Adrenal gland (tissue), 5 donors: ENCODE data around the gene TP53TG3D.
"Not testable (repeated sequence)": the region's sequence is repeated elsewhere in the genome, so short reads cannot be mapped to it uniquely, and the experiment has no call there.

Experiments used
- POLR2A ChIP-seq, 2 donors: fragments of 450-650 bp; IDR thresholded peaks; one replicate each; pipeline ENCODE4 v1.6.1; 2017; ENCODE audit warnings: antibody characterized with exemption in 2 of 2, mild to moderate bottlenecking in 2 of 2, moderate library complexity in 1 of 2
- TF ChIP-seq, protein P1 (sequence below), 6 experiments: fragments of 450-650 bp in 4 of 6; fragments of 200-600 bp in 2 of 6; sonication (generic) in 1 of 6; IDR thresholded peaks; 1 replicate in 5 of 6; 2 replicates in 1 of 6; pipeline versions ENCODE4 v1.5.1 to v1.8.0; 2016 to 2021; ENCODE audit warnings: antibody characterized with exemption in 6 of 6, mild to moderate bottlenecking in 2 of 6, moderate library complexity in 1 of 6
- donor health status: DM: no; HTN: no; CAD: no.

DNA sequence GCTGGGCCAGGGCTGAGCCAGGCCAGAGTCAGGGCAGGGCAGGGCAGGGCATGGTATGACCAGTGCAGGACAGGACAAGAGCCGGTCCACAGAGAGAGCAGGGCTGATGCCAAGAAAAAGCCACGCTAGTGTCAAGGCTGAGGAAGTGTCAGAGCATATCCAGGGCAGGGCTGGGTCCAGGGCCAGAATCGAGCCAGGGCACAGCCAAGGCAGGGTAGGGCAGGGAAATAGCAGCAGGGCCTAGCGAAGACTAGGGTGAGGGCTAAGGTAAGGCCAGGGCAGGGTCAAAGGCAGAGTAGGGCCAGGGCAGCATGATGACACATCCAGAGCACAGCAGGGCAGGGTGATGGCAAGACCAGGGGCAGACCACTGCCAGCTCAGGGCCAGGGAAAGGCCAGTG, 49.7 kb downstream of the TP53TG3D start:
- TF ChIP-seq, protein P1, sequence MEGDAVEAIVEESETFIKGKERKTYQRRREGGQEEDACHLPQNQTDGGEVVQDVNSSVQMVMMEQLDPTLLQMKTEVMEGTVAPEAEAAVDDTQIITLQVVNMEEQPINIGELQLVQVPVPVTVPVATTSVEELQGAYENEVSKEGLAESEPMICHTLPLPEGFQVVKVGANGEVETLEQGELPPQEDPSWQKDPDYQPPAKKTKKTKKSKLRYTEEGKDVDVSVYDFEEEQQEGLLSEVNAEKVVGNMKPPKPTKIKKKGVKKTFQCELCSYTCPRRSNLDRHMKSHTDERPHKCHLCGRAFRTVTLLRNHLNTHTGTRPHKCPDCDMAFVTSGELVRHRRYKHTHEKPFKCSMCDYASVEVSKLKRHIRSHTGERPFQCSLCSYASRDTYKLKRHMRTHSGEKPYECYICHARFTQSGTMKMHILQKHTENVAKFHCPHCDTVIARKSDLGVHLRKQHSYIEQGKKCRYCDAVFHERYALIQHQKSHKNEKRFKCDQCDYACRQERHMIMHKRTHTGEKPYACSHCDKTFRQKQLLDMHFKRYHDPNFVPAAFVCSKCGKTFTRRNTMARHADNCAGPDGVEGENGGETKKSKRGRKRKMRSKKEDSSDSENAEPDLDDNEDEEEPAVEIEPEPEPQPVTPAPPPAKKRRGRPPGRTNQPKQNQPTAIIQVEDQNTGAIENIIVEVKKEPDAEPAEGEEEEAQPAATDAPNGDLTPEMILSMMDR (IDR thresholded peaks at IDR 0.05) = not testable (repeated sequence)
- not testable (repeated sequence) for TF ChIP-seq POLR2A (IDR thresholded peaks at IDR 0.05)
